H1 (cell line): ENCODE data around the gene STARD13. TPM values are rescaled to one million over a fixed set of nuclear protein-coding genes. Genes with fewer than 3 reads are reported as not detected.

ENCODE experiments used
- CTCF ChIA-PET: fragments of 300-600 bp; sonication (Branson Sonifier 250); formaldehyde crosslinking; loops from one replicate; lab custom pipeline; 2021; ENCODE audit not compliant: partially characterized antibody; lab: Charles Lee
- POLR2A ChIA-PET: fragments of 300-600 bp; sonication (Branson Sonifier 250); formaldehyde crosslinking; loops from one replicate; lab custom pipeline; 2021; ENCODE audit warnings: inconsistent platforms; ENCODE audit not compliant: partially characterized antibody; lab: Charles Lee
- DNase-seq, 2 experiments: peaks; one replicate each; pipeline versions ENCODE4 v3.0.0 to v3.0.0-alpha.2; 2010 to 2022; ENCODE audit warnings: low spot score in 2 of 2, low read depth in 1 of 2, mixed read lengths in 1 of 2
- FAIRE-seq: peaks from 2 replicates; lab custom pipeline; 2011; peaks lifted over from hg19 to GRCh38; lab: Jason Lieb, UNC
- H2AFZ ChIP-seq: 2 replicates; pipeline ENCODE4 v1.8.1; 2012; ENCODE audit warnings: low read length, inconsistent platforms
- H2AK5ac ChIP-seq: 2 replicates; pipeline ENCODE4 v1.6.1; 2013; ENCODE audit warnings: low read depth, low read length
- H2BK120ac ChIP-seq: replicated peaks from 2 replicates; pipeline ENCODE3; 2013; ENCODE audit warnings: low read depth, low read length, inconsistent platforms
- H2BK12ac ChIP-seq: 2 replicates; pipeline ENCODE4 v1.6.1; 2013; ENCODE audit warnings: low read depth, low read length
- H2BK15ac ChIP-seq: 2 replicates; pipeline ENCODE4 v1.6.1; 2013; ENCODE audit warnings: low read length
- H2BK20ac ChIP-seq: 2 replicates; pipeline ENCODE4 v1.6.1; 2013; ENCODE audit warnings: low read length
- H2BK5ac ChIP-seq: 2 replicates; pipeline ENCODE4 v1.6.1; 2013; ENCODE audit warnings: low read depth, low read length
- H3K14ac ChIP-seq: 2 replicates; pipeline ENCODE4 v1.6.1; 2013; ENCODE audit warnings: inconsistent platforms; ENCODE audit not compliant: insufficient read length
- H3K18ac ChIP-seq: 2 replicates; pipeline ENCODE4 v1.6.1; 2013; ENCODE audit warnings: low read length; ENCODE audit errors: extremely low read depth
- H3K23ac ChIP-seq: 2 replicates; pipeline ENCODE4 v1.6.1; 2013; ENCODE audit warnings: inconsistent platforms; ENCODE audit not compliant: insufficient read length
- H3K23me2 ChIP-seq: 2 replicates; pipeline ENCODE4 v1.6.1; 2013; ENCODE audit warnings: low read depth, low read length
- H3K27ac ChIP-seq: 2 replicates; pipeline ENCODE4 v1.6.1; 2011; ENCODE audit warnings: low read depth, low read length, inconsistent platforms
- H3K27me3 ChIP-seq, 4 experiments: replicated peaks in 1 of 4; 1 replicate in 1 of 4; 2 replicates in 3 of 4; pipeline versions ENCODE4 v1.6.1 to v1.8.1; 2011 to 2013; ENCODE audit warnings: low read length in 3 of 4, mild to moderate bottlenecking in 3 of 4, inconsistent platforms in 2 of 4, mixed read lengths in 2 of 4, moderate library complexity in 1 of 4; ENCODE audit not compliant: control insufficient read depth in 3 of 4, insufficient read depth in 3 of 4; ENCODE audit errors: extremely low read depth in 1 of 4
- H3K36me3 ChIP-seq, 4 experiments: 2 replicates each; pipeline versions ENCODE4 v1.6.1 to v1.8.1; 2011 to 2013; ENCODE audit warnings: mild to moderate bottlenecking in 4 of 4, low read length in 3 of 4, moderate library complexity in 2 of 4, control low read depth in 1 of 4, inconsistent platforms in 1 of 4; ENCODE audit not compliant: insufficient read depth in 4 of 4, control insufficient read depth in 2 of 4
- H3K4ac ChIP-seq: replicated peaks from 2 replicates; pipeline ENCODE3; 2013; ENCODE audit warnings: low read length, low read depth, mixed read lengths, inconsistent platforms; ENCODE audit not compliant: insufficient read length
- H3K4me1 ChIP-seq, 4 experiments: replicated peaks in 1 of 4; 1 replicate in 1 of 4; 2 replicates in 3 of 4; pipeline versions ENCODE4 v1.6.1 to v1.8.1; 2011 to 2013; ENCODE audit warnings: low read length in 3 of 4, inconsistent platforms in 2 of 4, mixed read lengths in 1 of 4; ENCODE audit not compliant: insufficient read depth in 4 of 4, control insufficient read depth in 3 of 4
- H3K4me2 ChIP-seq, 2 experiments: 2 replicates each; pipeline versions ENCODE4 v1.6.1 to v1.8.1; 2011 to 2013; ENCODE audit warnings: low read depth in 2 of 2, low read length in 2 of 2, control low read depth in 1 of 2, inconsistent platforms in 1 of 2, mild to moderate bottlenecking in 1 of 2; ENCODE audit not compliant: insufficient read depth in 1 of 2
- H3K4me3 ChIP-seq, 4 experiments: fragments of 200-600, 300-600 bp in 1 of 4; sonication (generic), shearing (Covaris generic), sonication (Bioruptor Twin) in 1 of 4; 2 replicates each; pipeline versions ENCODE4 v1.5.1 to v1.8.1; 2011 to 2016; ENCODE audit warnings: low read length in 4 of 4, low read depth in 3 of 4, control low read depth in 2 of 4, inconsistent platforms in 2 of 4, mild to moderate bottlenecking in 2 of 4, mixed read lengths in 1 of 4, moderate library complexity in 1 of 4; ENCODE audit not compliant: insufficient read depth in 2 of 4; ENCODE audit errors: extremely low read depth in 1 of 4
- H3K56ac ChIP-seq: replicated peaks from 2 replicates; pipeline ENCODE3; 2013; ENCODE audit warnings: low read depth, mild to moderate bottlenecking, mixed read lengths, low read length, inconsistent platforms; ENCODE audit not compliant: insufficient read length
- H3K79me1 ChIP-seq: 2 replicates; pipeline ENCODE4 v1.6.1; 2013; ENCODE audit warnings: low read depth, low read length, control low read depth
- H3K79me2 ChIP-seq, 2 experiments: 2 replicates each; pipeline versions ENCODE4 v1.6.1 to v1.8.1; 2012 to 2013; ENCODE audit warnings: low read length in 2 of 2, mild to moderate bottlenecking in 2 of 2, inconsistent platforms in 1 of 2; ENCODE audit not compliant: insufficient read depth in 2 of 2, control insufficient read depth in 1 of 2
- H3K9ac ChIP-seq, 4 experiments: replicated peaks in 1 of 4; 1 replicate in 1 of 4; 2 replicates in 3 of 4; pipeline versions ENCODE4 v1.6.1 to v1.8.1; 2011 to 2013; ENCODE audit warnings: low read depth in 3 of 4, low read length in 3 of 4, control low read depth in 2 of 4, mild to moderate bottlenecking in 2 of 4, moderate library complexity in 2 of 4, inconsistent platforms in 1 of 4; ENCODE audit errors: extremely low read depth in 1 of 4
- H3K9me3 ChIP-seq, 2 experiments: 2 replicates each; pipeline versions ENCODE4 v1.6.1 to v1.8.1; 2012 to 2013; ENCODE audit warnings: mild to moderate bottlenecking in 2 of 2, moderate library complexity in 2 of 2, control low read depth in 1 of 2, inconsistent platforms in 1 of 2, low read depth in 1 of 2, low read length in 1 of 2, mixed read lengths in 1 of 2; ENCODE audit not compliant: insufficient read depth in 2 of 2
- H4K20me1 ChIP-seq, 2 experiments: replicated peaks in 1 of 2; 2 replicates each; pipeline versions ENCODE3 to v1.8.1; 2011 to 2013; ENCODE audit warnings: inconsistent platforms in 2 of 2, low read length in 2 of 2, mild to moderate bottlenecking in 1 of 2; ENCODE audit not compliant: insufficient read depth in 2 of 2, control insufficient read depth in 1 of 2
- H4K5ac ChIP-seq: 2 replicates; pipeline ENCODE4 v1.6.1; 2013; ENCODE audit warnings: low read length, low read depth, mixed read lengths, inconsistent platforms; ENCODE audit not compliant: insufficient read length
- H4K8ac ChIP-seq: 2 replicates; pipeline ENCODE4 v1.8.0; 2013; ENCODE audit warnings: mild to moderate bottlenecking, moderate library complexity, low read length, inconsistent platforms; ENCODE audit not compliant: insufficient read depth; ENCODE audit errors: extremely low read depth
- H4K91ac ChIP-seq: replicated peaks from 2 replicates; pipeline ENCODE3; 2013; ENCODE audit warnings: low read length, mixed read lengths, inconsistent platforms; ENCODE audit not compliant: insufficient read length
- BRCA1 ChIP-seq: IDR thresholded peaks from 2 replicates; pipeline ENCODE4 v1.6.1; 2012; ENCODE audit warnings: low read depth, low read length, improper control_type of control experiment
- CHD2 ChIP-seq: IDR thresholded peaks from 2 replicates; pipeline ENCODE4 v1.6.1; 2012; ENCODE audit warnings: low read length, improper control_type of control experiment
- POLR2AphosphoS5 ChIP-seq: IDR thresholded peaks from 2 replicates; pipeline ENCODE4 v1.6.1; 2011; ENCODE audit warnings: low read depth, low read length
- RBBP5 ChIP-seq: IDR thresholded peaks from 2 replicates; pipeline ENCODE4 v1.7.1; 2012; ENCODE audit warnings: low read depth, mild to moderate bottlenecking, inconsistent platforms, low read length, moderate library complexity, borderline replicate concordance
- RFX5 ChIP-seq: IDR thresholded peaks from 2 replicates; pipeline ENCODE4 v1.6.1; 2011; ENCODE audit warnings: low read depth, low read length, improper control_type of control experiment, borderline replicate concordance
- RXRA ChIP-seq: IDR thresholded peaks from 2 replicates; pipeline ENCODE4 v1.6.1; 2011; ENCODE audit warnings: low read depth, mild to moderate bottlenecking, low read length, moderate library complexity; ENCODE audit not compliant: insufficient read depth
- SIRT6 ChIP-seq: IDR thresholded peaks from one replicate; pipeline ENCODE4 v1.7.1; 2012; ENCODE audit warnings: low read length, inconsistent platforms
- WGBS, 2 experiments: shearing (Covaris generic) in 1 of 2; methylation state at CpG; one replicate each; pipeline versions ENCODE4 v1.1.6 to v1.1.7; 2013 to 2015; ENCODE audit warnings: low lambda C conversion rate in 2 of 2, mixed read lengths in 2 of 2, inconsistent platforms in 1 of 2, low coverage in 1 of 2, missing lambda C conversion rate in 1 of 2; ENCODE audit not compliant: insufficient replicate concordance in 2 of 2, insufficient coverage in 1 of 2, insufficient read length in 1 of 2; ENCODE audit errors: extremely low coverage in 1 of 2, missing lambda C conversion rate in 1 of 2; 5-methylcytosine and 5-hydroxymethylcytosine counted together
- polyA plus RNA-seq, 7 experiments: library from polyadenylated mRNA; depleted of rRNA in 3 of 7; stranded (reverse) in 5 of 7; unstranded in 2 of 7; fragments of >200 nt in 5 of 7; fragments of 200-250 nt in 2 of 7; gene quantifications; 1 replicate in 5 of 7; 2 replicates in 1 of 7; 4 replicates in 1 of 7; pipeline versions ENCODE4 v1.2.1 to v1.2.3, GENCODE V29; 2011 to 2013; ENCODE audit warnings: missing spikeins in 2 of 7, mixed read lengths in 2 of 7
- total RNA-seq: library from RNA; stranded (reverse); fragmentation: NEBNext Ultra II Directional; extraction: Animal tissue kit (Norgen Biotek cat#: 25700); gene quantifications from 2 replicates; pipeline ENCODE4 v1.2.1, GENCODE V29; 2021

STARD13 gene
- total and polyA plus RNA-seq, 2 of the 8 experiments (the other 6 are each of a cell fraction or from before 2014, with no cell fraction given): 0.82 to 2.9 TPM

DNA sequence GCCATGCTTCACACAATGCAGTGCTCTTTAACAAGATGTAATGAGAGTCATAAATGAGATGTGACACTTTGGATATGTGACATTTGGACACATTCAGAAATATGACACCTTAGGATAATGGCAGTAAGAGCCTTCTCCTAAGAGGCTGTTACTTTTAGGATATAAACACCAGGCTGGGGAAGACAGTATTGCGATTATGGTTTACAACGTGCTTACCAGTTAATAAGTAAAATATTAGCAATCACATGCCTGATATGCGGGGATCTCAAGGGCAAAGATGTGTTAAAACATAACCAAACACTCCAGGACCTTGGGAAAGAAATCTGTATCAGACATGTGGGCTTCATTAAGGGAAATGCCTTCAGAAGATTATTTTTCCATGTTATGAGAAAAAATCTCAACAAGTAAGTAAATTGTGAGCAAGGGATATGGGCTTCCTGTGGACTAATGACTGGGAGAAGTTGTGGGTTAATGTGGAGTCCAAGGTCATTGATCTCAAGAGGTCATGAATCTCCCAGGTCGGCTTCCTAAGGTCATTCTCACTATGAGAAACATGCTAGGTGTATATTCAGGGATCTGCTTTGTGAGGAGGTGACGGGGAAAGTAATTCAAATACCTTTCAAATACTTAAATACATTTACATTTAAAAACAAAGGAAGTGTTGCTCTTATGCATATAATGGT, 105.3 kb downstream of the STARD13 start:
- H3K23ac ChIP-seq: no peak overlapping the region
- no peak overlapping the region for H2BK20ac ChIP-seq
- 86% methylated on average over 5 of the region's 5 CpGs; no CpG with 5 or more reads in 1 of the 2 experiments for WGBS, 2 experiments
- peaks cover 10 to 53% (median 19%) of the 10 kb centered on the region in 4 experiments for H3K27me3 ChIP-seq
- H3K4me2 ChIP-seq: no peak overlapping the region
- H4K91ac ChIP-seq: no peak overlapping the region
- no peak overlapping the region for H3K9ac ChIP-seq
- H3K23me2 ChIP-seq: no peaks in the 10 kb centered on the region; the same call in 1 of the 2 replicates
- H3K36me3 ChIP-seq: no peaks in the 10 kb centered on the region
- H3K27ac ChIP-seq: no peak overlapping the region
- H4K5ac ChIP-seq: no peak overlapping the region
- H2AK5ac ChIP-seq: no peak overlapping the region
- no peak overlapping the region for H3K4me3 ChIP-seq
- CTCF ChIA-PET: interaction anchor here (1.4 kb wide), 1 partner anchor 12 kb away, joined by 4 read pairs; no protein-coding TSS in a partner anchor
- H2AFZ ChIP-seq: no peak overlapping the region
- DNase-seq (no peak), FAIRE-seq (no peak)
- H3K9me3 ChIP-seq: no peaks in the 10 kb centered on the region
- H3K4ac ChIP-seq: no peak overlapping the region
- POLR2A ChIA-PET: interaction anchor here (0.6 kb wide), 1 partner anchor 19 kb away, joined by 3 read pairs; no protein-coding TSS in a partner anchor
- H3K18ac ChIP-seq: no peak overlapping the region
- no peak overlapping the region for H2BK12ac ChIP-seq
- H3K14ac ChIP-seq: no peak overlapping the region
- no peak overlapping the region for H3K56ac ChIP-seq
- no peak overlapping the region for H2BK120ac ChIP-seq
- H2BK5ac ChIP-seq: no peak overlapping the region
- H3K79me2 ChIP-seq: no peaks in the 10 kb centered on the region
- H2BK15ac ChIP-seq: no peak overlapping the region
- no peak overlapping the region for H4K8ac ChIP-seq
- no peaks in the 10 kb centered on the region for H3K79me1 ChIP-seq
- peaks cover 0 to 2% of the 10 kb centered on the region in 2 experiments for H4K20me1 ChIP-seq
- peaks cover 0 to 4% (median 2%) of the 10 kb centered on the region in 4 experiments; a peak in 3 of 7 replicates for H3K4me1 ChIP-seq
- TF ChIP-seq RBBP5: no peak
- TF ChIP-seq RXRA: no peak
- TF ChIP-seq RFX5: no peak
- no peak for TF ChIP-seq POLR2AphosphoS5
- TF ChIP-seq CHD2: no peak
- no peak for TF ChIP-seq BRCA1
- no peak for TF ChIP-seq SIRT6
